ENCODE measurements around the gene CTSZ. TPM values are rescaled to one million over a fixed set of nuclear protein-coding genes. Genes with fewer than 3 reads are reported as not detected.

CTSZ gene
- total RNA-seq, 4 donors from 2014 or later = 83.5 to 145 (median 105) TPM

- Histone ChIP-seq H3K9me3 (no peaks in the 10 kb centered on the region), H3K27me3 (no peaks in the 10 kb centered on the region), H3K27ac (no peak overlapping the region), H3K36me3 (peaks cover 0 to 98% (median 48%) of the 10 kb centered on the region in 3 donors), H3K4me3 (no peak overlapping the region), H3K4me1 (no peaks in the 10 kb centered on the region)
- DNase-seq (ENCODE audit: low spot score in 2 of 2) = peak in 1 of 2 donors; percentile 5
- TF ChIP-seq EP300 (IDR thresholded peaks at IDR 0.05) (no peak), POLR2A (IDR thresholded peaks at IDR 0.05) (no peak), CTCF (IDR thresholded peaks at IDR 0.05) (no peak)
- 78 to 82% methylated on average over 14 of the region's 14 CpGs for WGBS, 2 donors
These were observed 16.2 kb downstream of the CTSZ start for GRCh38 chr20:58990651-58991445.

GRCh38 chr20:58989196-58989595, 17.9 kb downstream of the CTSZ start:
- H3K9me3 ChIP-seq = no peaks in the 10 kb centered on the region
- no peak overlapping the region for H3K27ac ChIP-seq
- H3K4me3 ChIP-seq = no peak overlapping the region
- peaks cover 0 to 16% (median 5%) of the 10 kb centered on the region in 4 donors for H3K4me1 ChIP-seq
- WGBS, 2 donors = 94 to 95% methylated on average over 10 of the region's 10 CpGs
- peaks cover 0 to 81% (median 39%) of the 10 kb centered on the region in 3 donors for H3K36me3 ChIP-seq
- TF ChIP-seq CTCF (IDR thresholded peaks at IDR 0.05) (no peak), EP300 (IDR thresholded peaks at IDR 0.05) (no peak), POLR2A (IDR thresholded peaks at IDR 0.05) (no peak)
- no peaks in the 10 kb centered on the region for H3K27me3 ChIP-seq
- DNase-seq (ENCODE audit: low spot score in 2 of 2) = peak in 1 of 2 donors; percentile 1

- H3K36me3 ChIP-seq = peaks cover 0 to 75% (median 39%) of the 10 kb centered on the region in 3 donors
- 85 to 89% methylated on average over 6 of the region's 6 CpGs for WGBS, 2 donors
These were observed 18.5 kb downstream of the CTSZ start for GRCh38 chr20:58988565-58988882.

GRCh38 chr20:58987790-58988564, 19.1 kb downstream of the CTSZ start:
- no peak for DNase-seq (ENCODE audit: low spot score in 2 of 2)
- Histone ChIP-seq H3K4me1 (peaks cover 0 to 27% (median 15%) of the 10 kb centered on the region in 4 donors), H3K4me3 (no peak overlapping the region), H3K27ac (no peak overlapping the region), H3K27me3 (no peaks in the 10 kb centered on the region), H3K36me3 (peaks cover 0 to 69% (median 39%) of the 10 kb centered on the region in 3 donors), H3K9me3 (no peaks in the 10 kb centered on the region)
- 87 to 88% methylated on average over 9 of the region's 9 CpGs for WGBS, 2 donors
- no peak for TF ChIP-seq CTCF (IDR thresholded peaks at IDR 0.05)
- no peak for TF ChIP-seq EP300 (IDR thresholded peaks at IDR 0.05)
- TF ChIP-seq POLR2A (IDR thresholded peaks at IDR 0.05) = no peak

More at GRCh38 chr20:58988565-58988882, 18.5 kb downstream of the CTSZ start:
- H3K9me3 ChIP-seq = no peaks in the 10 kb centered on the region
- peaks cover 0 to 23% (median 12%) of the 10 kb centered on the region in 4 donors for H3K4me1 ChIP-seq
- no peak for TF ChIP-seq POLR2A (IDR thresholded peaks at IDR 0.05)
- no peak overlapping the region for H3K4me3 ChIP-seq
- DNase-seq (ENCODE audit: low spot score in 2 of 2) = no peak
- H3K27ac ChIP-seq = no peak overlapping the region
- H3K27me3 ChIP-seq = no peaks in the 10 kb centered on the region

GRCh38 chr20:58986968-58987517, 20.0 kb downstream of the CTSZ start:
- no peak for DNase-seq (ENCODE audit: low spot score in 2 of 2)
- 85 to 88% methylated on average over 8 of the region's 8 CpGs for WGBS, 2 donors
- TF ChIP-seq EP300 (IDR thresholded peaks at IDR 0.05) (no peak), CTCF (IDR thresholded peaks at IDR 0.05) (no peak), POLR2A (IDR thresholded peaks at IDR 0.05) (no peak)
- Histone ChIP-seq H3K36me3 (peaks cover 0 to 60% (median 39%) of the 10 kb centered on the region in 3 donors), H3K27me3 (no peaks in the 10 kb centered on the region), H3K4me1 (peaks cover 0 to 36% (median 22%) of the 10 kb centered on the region in 4 donors), H3K4me3 (no peak overlapping the region), H3K27ac (no peak overlapping the region), H3K9me3 (no peaks in the 10 kb centered on the region)
